CMK (cell line): ENCODE data around the gene ZNG1B.
A peak's percentile ranks its signal among the peaks of the same experiment; 100 is the strongest.
"Not testable (repeated sequence)": the region's sequence is repeated elsewhere in the genome, so short reads cannot be mapped to it uniquely, and the experiment has no call there.

Experiments
- DNase-seq: peaks from one replicate; pipeline ENCODE4 v3.0.0-alpha.2; 2010; ENCODE audit warnings: low read depth

ZNG1B gene

DNA sequence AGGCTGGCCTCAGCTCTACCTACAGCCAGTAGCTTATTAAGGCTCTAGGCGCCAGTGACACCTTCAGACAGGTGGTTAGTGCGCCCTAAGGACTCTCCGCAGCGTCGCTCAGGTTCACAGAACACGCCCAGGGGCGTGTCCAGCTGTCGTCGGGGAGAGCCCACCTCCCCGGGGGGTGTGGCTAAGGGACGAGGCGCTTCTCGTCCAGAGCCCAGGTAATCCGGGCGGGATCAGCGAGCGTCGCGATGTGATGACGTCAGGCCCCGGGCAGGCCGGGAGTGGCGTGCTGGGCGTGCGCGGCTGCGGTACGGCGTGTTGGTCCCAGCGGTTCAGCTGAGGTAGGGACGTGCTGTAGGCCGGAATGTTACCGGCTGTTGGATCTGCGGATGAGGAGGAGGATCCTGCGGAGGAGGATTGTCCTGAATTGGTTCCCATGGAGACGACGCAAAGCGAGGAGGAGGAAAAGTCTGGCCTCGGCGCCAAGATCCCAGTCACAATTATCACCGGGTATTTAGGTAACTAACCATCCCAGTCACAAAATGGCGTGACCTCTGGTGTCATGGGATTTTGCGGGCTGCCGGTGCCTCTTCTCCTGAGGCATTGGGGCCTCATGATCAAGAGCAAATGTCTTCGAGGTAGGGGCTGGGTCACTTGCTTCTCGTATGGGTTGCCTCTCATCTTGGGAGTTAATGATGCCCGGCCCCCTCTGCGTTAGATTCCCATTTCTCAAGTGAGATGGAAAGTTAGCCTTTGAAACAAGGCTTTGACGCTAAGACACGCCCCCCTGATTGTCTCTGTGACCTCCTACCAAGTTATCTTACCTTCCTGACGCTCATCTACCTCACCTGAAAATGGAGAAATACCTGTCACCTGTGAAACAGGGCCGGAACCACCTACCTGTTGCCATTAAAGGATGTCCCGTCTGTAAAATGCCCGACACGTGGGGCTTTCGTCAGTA is at the start of gene ZNG1B:
Gene ZNG1B, plus strand, starts transcription at position 184 of the 958 bp plus-strand sequence. Its CDS starts 178 bp downstream, at position 362.
- not testable (repeated sequence) for DNase-seq

DNA sequence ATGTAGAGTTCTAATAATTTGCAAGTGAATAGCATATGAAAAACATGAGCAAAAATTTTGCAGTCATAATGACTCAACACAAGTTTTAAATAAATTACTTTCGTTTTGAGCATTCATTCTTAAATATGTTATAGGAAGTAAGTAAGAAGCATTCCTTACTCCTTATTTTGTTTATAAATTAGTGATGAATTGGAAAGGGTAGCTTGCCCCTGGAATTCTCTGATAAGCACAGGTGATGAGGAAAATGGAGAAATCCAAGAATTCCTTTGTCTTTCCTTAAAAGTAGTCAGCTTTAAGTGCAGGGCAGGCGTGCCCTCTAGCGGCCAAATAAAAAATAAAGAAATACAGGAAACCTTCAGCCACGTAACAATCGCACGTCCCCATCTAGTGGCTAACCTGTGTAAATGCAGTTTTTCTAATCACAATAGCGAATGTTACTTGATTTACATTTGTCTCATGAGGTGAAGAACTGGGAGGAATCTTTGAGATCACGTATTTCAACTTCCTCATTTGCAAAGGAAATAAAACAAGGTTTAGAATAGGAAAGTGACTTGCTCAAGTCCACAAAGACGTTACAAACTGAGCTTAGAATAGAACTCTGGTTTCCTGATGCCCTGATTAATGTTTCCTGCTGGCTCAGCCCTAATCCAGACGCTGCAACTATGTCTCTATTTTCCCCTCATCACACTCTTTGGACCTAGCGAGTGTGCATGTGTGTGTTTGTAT is 47.2 kb upstream of the ZNG1B start:
- peak; percentile 48 for DNase-seq

DNA sequence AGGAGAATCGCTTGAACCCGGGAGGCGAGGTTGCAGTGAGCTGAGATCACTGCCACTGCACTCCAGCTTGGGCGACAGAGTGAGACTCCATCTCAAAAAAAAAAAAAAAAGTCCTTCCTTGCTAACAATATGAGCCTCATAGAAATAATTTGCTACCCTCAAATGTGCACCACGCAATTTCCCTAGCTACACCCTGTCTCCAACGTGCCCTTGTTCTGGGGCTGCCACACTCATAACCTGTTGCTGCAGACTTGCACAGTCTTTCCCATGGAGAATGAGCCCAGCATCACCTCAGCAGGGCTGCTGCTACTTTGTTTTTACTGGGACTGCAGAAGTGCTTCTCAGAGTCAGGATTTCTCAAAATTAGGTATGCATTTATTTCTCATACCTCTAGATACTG is 46.4 kb upstream of the ZNG1B start:
- no peak for DNase-seq

DNA sequence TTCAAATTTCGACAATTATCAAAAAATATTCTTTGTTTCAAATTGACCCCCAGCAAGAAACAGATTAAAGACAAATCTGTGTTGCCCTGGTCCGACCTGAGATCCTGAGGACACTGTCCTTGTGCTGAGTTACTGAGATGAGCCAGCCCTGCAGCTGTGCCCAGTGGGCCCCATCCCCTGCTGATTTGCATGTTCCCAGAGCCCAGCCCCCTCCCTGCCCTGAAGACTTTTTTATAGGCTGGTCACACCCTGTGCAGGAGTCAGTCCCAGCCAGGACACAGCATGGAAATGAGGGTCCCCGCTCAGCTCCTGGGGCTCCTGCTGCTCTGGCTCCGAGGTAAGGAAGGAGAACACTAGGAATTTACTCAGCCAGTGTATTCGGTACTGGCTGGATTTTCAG is 31.4 kb upstream of the ZNG1B start:
- no peak for DNase-seq

DNA sequence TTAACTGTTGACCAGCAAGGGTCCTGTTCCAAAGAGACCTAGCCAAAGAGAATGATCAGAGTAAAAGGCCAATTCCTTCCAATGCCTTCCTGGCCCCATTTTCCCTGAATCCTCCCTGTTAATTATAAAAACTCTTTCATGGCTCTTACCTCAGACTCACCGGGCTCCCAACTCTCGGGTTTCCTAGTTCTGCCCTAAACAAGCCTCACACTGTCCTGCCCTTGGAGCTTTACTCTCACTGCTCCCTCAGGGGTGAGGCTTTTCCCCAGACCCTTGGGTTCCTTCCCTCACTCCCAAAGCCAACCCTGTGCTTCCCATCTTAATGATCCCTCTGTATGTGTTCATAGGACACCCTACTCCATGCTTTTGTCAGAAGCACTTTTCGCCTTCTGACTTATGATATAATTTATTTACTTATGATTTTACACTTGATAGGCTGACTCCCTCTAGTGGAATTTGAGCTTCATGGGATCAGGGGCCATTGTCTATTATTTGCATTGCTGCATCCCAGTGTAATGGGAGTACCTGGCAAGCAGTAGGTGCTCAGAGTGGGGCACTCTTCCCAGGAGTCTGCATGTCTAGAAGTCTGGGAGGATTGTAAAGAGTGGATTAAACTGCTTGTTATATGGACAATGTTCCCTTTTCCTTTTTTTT is 29.9 kb upstream of the ZNG1B start:
- no peak for DNase-seq

DNA sequence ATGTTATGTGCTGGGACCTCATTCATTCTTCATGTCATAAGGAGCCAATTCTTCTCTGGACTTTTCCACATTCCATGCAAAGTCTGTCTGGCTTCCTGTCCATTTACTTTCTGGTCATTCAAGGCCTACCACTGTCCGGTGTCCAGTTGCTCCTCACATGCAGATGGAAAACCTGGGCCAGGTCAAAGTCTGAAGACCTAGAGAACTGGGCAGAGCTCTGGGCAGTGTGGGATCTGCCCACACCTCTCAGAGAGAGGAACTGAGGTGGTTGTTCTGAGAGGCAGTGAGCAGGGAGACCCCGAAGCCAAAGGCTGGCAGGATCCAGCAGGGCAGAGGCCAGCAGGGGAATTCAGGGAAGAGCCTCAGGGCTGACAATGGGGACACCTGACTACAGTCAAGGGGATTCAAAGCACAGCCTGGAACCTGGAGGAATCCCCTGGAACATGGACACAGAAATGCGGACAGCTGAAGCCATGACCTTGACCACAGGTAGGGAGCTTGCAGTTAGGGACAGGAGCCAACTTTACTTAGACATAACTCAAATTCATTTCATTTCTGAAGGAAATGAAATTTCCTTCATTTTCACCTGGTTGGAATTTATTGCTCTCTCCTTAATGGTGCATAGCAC is 25.7 kb upstream of the ZNG1B start:
- not testable (repeated sequence) for DNase-seq

DNA sequence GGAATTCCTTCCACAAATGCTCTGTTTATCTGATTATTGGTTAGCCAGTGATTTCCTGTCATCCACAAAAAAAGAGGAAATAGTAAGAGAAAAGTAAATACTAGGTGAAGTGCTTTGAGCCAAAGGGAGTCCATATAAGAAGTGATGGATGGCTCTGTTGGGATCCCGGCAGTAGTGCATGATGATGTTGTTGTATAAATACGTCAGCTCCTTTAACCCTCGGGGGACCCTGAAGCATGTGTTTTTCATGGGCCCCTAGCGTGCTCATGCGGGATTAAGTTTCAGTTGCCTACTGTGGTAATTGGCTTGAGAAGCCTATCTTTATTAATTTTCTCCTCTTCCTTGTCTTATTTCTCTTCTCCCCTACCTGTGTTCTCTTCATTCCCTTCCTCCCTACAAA is 24.7 kb upstream of the ZNG1B start:
- DNase-seq: not testable (repeated sequence)

DNA sequence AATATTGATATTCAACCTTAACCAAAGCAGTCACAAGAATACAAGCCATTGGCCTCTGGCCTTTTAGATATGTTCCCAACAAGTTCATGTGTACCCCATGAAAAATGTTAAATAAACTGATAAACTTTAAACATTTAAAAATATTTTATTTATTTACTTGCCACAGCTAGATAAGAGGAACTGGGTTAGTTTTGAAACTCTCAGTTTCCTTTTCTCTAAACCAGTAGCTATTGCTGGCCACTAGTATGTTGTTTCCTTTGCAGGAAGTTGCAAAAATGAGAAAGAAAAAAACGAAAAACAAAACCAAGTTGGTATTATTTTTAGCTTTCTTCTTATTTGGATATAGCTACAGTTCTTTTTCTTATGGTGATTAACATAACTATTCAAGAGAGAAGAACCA is 5.7 kb upstream of the ZNG1B start:
- not testable (repeated sequence) for DNase-seq

DNA sequence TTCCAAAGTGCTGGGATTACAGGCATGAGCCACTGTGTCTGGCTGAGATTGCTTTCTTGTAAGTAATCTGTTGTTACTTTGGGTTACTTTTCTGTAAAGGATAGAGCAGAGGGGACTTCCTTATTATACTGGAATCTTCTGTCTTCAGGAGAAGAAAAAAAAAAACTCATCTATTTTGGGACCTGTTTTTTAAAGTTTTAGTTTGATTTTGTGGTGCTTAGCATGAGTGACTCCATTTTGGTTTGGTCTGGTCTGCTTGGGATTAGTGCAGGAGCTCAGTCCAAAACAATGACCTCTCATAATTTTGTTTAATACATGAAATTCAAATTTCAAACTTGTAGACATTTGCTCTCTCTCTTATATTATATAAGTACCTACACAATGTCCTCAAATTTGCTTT is 4.0 kb upstream of the ZNG1B start:
- not testable (repeated sequence) for DNase-seq

DNA sequence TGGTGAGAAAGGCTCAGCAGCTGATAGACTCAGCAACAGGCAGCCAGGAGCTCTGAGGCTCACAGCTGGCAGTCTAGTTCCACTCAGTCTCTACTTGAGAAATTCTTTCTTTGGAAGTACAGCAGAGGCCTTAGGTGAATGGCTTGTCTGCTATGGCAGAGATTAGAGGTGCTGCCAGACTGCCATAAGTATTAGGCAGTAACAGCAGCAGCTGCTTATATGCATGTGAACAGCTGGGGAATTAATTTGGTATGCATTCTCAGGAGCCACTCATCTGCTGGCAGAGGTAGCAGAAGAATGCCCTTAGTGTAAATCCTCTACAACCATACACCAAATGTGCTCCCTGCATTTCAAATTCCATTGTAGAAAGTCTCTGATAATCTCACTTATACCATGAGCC is 28.3 kb downstream of the ZNG1B start:
- not testable (repeated sequence) for DNase-seq

DNA sequence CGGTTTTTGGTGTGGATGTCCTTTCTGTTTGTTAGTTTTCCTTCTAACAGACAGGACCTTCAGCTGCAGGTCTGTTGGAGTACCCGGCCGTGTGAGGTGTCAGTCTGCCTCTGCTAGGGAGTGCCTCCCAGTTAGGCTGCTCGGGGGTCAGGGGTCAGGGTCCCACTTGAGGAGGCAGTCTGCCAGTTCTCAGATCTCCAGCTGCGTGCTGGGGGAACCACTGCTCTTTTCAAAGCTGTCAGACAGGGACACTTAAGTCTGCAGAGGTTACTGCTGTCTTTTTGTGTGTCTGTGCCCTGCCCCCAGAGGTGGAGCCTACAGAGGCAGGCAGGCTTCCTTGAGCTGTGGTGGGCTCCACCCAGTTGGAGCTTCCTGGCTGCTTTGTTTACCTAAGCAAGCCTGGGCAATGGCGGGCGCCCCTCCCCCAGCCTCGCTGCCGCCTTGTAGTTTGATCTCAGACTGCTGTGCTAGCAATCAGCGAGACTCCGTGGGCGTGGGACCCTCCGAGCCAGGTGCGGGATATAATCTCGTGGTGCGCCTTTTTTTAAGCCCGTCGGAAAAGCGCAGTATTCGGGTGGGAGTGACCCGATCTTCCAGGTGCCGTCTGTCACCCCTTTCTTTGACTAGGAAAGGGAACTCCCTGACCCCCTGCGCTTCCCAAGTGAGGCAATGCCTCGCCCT is 39.3 kb downstream of the ZNG1B start:
- DNase-seq: not testable (repeated sequence)

DNA sequence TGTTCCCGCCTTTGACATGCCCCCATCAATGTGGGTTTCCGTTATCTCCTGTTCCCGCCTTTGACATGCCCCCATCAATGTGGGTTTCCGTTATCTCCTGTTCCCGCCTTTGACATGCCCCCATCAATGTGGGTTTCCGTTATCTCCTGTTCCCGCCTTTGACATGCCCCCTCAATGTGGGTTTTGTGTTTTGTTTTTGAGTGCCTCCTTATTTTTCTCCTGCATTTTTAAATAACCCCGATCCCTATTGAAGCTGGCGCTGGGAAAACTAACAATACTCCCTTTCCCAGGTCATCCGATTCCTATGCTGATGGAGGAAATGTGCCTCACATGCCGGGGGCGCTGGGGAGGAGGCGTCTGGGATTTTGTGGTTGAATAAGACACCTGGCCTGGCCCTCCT is 59.0 kb downstream of the ZNG1B start:
- DNase-seq: not testable (repeated sequence)

DNA sequence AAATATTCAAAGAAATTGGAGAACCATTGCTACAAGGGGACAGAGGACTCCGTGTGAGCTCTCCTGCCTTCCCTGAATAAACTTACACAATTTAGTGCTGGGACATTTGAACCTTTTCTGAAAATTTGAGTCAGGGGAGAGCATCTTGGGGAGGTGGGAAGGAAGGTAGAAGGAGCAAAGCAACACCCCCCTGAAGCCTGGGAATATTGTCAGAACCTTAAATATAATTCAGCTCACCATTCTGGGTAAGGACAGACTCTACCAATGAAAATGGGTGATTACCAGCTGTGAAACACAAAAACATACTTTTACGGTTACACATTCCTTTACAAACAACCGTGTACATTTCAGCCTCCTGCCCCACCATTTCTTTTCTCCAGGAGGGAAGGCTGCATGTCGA is 60.9 kb downstream of the ZNG1B start, which contains the start of gene FOXD4L1:
Gene FOXD4L1, plus strand, starts transcription at position 301 of the 400 bp plus-strand sequence. CDS start 592 bp downstream, outside the sequence.
- DNase-seq: not testable (repeated sequence)

DNA sequence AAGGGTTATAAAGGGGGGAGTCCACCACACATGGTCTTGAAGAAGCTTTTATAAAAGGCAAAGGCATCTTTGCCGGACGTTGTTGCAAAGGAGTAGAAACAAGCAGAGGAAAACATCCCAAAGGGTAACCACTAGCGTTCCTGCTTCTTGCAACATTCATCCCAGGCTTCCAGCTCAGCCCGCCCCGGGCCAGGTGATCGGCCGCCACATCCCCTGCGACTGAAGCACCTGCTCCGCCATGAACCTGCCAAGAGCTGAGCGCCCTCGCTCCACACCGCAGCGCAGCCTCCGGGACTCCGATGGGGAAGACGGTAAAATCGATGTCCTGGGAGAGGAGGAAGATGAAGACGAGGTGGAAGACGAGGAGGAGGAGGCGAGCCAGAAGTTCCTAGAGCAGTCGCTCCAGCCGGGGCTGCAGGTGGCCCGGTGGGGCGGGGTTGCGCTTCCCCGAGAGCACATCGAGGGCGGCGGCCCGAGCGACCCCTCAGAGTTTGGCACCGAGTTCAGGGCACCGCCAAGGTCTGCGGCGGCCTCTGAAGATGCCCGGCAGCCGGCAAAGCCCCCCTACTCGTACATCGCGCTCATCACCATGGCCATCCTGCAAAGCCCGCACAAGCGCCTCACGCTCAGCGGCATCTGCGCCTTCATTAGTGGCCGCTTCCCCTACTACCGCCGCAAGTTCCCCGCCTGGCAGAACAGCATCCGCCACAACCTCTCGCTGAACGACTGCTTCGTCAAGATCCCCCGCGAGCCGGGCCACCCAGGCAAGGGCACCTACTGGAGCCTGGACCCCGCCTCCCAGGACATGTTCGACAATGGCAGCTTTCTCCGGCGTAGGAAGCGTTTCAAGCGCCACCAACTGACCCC is 61.8 kb downstream of the ZNG1B start:
- not testable (repeated sequence) for DNase-seq

DNA sequence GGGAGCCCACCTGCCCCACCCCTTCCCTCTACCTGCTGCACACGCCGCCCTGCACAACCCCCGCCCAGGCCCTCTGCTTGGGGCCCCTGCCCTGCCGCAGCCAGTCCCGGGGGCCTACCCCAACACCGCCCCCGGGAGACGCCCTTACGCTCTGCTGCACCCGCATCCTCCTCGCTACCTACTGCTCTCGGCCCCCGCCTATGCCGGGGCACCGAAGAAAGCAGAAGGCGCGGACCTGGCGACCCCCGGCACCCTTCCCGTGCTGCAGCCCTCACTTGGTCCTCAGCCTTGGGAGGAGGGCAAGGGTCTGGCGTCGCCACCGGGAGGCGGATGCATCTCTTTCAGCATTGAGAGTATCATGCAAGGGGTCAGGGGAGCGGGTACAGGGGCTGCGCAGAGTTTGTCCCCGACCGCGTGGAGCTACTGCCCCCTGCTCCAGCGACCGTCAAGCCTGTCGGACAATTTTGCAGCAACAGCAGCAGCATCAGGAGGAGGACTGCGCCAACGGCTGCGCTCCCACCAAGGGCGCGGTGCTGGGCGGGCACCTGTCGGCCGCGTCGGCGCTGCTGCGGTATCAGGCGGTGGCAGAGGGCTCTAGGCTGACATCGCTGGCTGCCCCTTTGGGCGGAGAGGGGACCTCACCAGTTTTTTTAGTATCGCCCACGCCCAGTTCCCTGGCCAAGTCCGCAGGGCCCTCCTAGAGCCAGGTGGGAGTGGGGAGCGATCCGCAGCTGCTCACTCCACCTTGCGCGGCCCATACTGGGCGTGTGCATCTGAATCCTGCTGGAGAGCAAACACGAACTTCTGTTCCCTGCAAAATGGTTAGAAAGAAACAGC is 62.6 kb downstream of the ZNG1B start:
- DNase-seq: not testable (repeated sequence)

DNA sequence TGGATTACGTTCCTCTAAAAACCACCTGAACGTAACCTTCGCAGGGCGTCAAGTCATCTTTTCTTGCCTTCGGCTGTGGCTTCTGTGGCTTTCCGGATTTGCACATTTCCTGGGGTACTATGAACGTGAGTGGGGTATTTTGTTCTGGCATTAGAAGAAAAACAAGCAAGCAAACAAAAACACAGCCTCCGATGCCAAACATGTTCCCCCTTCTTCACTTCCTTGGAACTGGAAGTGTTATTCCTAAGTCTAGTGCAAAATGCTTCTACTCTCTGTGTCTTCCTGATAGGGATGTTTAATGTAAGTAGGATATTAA is 63.2 kb downstream of the ZNG1B start:
- not testable (repeated sequence) for DNase-seq

DNA sequence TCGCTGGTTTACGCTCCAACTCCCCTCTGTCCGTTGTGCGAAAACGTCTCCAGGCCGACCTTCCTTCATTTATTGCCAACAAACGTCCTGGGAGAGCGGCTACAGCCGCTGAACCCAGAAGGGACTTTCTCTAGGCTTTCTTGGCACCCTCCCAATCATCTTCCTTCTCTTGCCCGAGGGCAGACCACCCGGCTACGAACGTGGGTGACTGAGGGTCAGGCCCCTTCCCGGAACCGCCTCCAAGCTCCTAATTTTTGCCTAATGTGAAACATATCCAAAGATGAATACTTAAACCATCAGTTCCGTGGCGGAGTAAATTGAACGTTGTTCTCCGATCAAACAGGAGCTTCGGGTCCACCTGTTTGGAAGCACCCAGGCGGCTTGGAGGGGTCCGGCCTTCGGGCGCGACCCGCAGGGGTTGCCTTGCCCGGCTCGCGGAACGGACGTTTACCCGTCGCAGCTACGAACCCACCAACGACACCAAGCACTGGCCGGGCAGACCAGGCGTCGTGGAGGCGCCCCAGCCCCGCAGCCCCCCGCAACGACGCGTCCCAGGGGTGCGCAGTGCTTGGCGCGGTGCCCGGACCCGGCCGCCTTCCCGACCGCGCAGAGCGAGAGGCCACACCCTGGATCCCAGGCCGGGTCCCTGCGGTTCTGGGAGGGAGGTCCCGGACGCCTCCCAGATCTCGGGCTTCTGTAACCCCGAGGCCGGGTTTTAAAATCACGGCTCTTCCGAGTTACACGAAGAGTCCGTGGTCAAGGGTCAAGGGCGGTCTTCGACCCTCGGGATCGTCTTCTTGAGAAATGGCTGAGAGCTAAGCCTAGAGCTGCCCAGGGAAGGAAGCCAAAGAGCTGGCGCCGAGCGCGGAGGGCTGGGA is 65.0 kb downstream of the ZNG1B start:
- DNase-seq: not testable (repeated sequence)
